Upper lobe of left lung (tissue), 6 donors: ENCODE results near the gene MIB2. TPM values are rescaled to one million over a fixed set of nuclear protein-coding genes. Genes with fewer than 3 reads are reported as not detected.

Experiments
- ATAC-seq, 2 donors: fragments of 200-7000 bp; cut with Tn5 transposase; one replicate each; pipeline ENCODE4 v1.9.1; 2022; ENCODE audit warnings: mild to moderate bottlenecking in 2 of 2, moderate library complexity in 2 of 2; ENCODE audit not compliant: low FRiP score in 2 of 2
- DNase-seq, 2 donors: peaks; one replicate each; pipeline ENCODE4 v3.0.0-alpha.2; 2019 to 2020
- H3K27ac ChIP-seq, 4 donors: fragments of 200-600 bp; sonication (generic); one replicate each; pipeline ENCODE4 v1.5.1; 2016 to 2019
- H3K27me3 ChIP-seq, 4 donors: fragments of 200-600 bp; sonication (generic); one replicate each; pipeline ENCODE4 v1.5.1; 2017 to 2019
- H3K36me3 ChIP-seq, 4 donors: fragments of 200-600 bp; sonication (generic); one replicate each; pipeline ENCODE4 v1.5.1; 2016 to 2019
- H3K4me1 ChIP-seq, 4 donors: fragments of 200-600 bp; sonication (generic); one replicate each; pipeline ENCODE4 v1.5.1; 2018 to 2019
- H3K4me3 ChIP-seq, 4 donors: fragments of 200-600 bp; sonication (generic); one replicate each; pipeline ENCODE4 v1.5.1; 2017 to 2019; ENCODE audit warnings: mild to moderate bottlenecking in 2 of 4, moderate library complexity in 1 of 4
- H3K9me3 ChIP-seq, 4 donors: fragments of 200-600 bp; sonication (generic); one replicate each; pipeline ENCODE4 v1.5.1; 2018 to 2019
- CTCF ChIP-seq, 6 experiments: fragments of 450-650 bp in 4 of 6; fragments of 200-600 bp in 2 of 6; sonication (generic) in 2 of 6; IDR thresholded peaks; one replicate each; pipeline ENCODE4 v1.5.1; 2016 to 2019; ENCODE audit warnings: antibody characterized with exemption in 6 of 6
- EP300 ChIP-seq, 4 donors: sonication (generic); formaldehyde crosslinking; IDR thresholded peaks; one replicate each; pipeline ENCODE4 v1.5.1; 2017; ENCODE audit warnings: antibody characterized with exemption in 4 of 4, control low read depth in 2 of 4
- POLR2A ChIP-seq, 4 donors: fragments of 450-650 bp; IDR thresholded peaks; one replicate each; pipeline ENCODE4 v1.5.1; 2016 to 2017; ENCODE audit warnings: antibody characterized with exemption in 4 of 4, mild to moderate bottlenecking in 2 of 4
- POLR2AphosphoS5 ChIP-seq, 2 donors: sonication (generic); formaldehyde crosslinking; IDR thresholded peaks; one replicate each; pipeline ENCODE4 v1.5.1; 2017; ENCODE audit warnings: antibody characterized with exemption in 2 of 2
- WGBS, 2 donors: methylation state at CpG; one replicate each; pipeline ENCODE4 v1.1.5; 2017 to 2018; 5-methylcytosine and 5-hydroxymethylcytosine counted together
- total RNA-seq, 6 donors: library from RNA; depleted of rRNA in 4 of 6; stranded (reverse); fragments of >200 nt in 4 of 6; gene quantifications; one replicate each; pipeline versions ENCODE4 v1.1.0 to v1.2.1, GENCODE V29; 2016 to 2021
- donor health status: DM: no; HTN: no; CAD: no; lungs with moderate emphysema.
- donor health status: DM: no; HTN: yes; CAD: no; lungs with severe emphysema.

The MIB2 gene
- total RNA-seq: 100 to 1,000 TPM in 3 of 6 donors, 10 to 100 TPM in 3; 52.7 to 284 (median 84.7) TPM

GRCh38 chr1:1615256-1616044 is at the start of gene MIB2:
Gene MIB2 (plus strand): TSS chr1:1615500. CDS start chr1:1623453, 7,953 bp downstream.
- no peaks in the 10 kb centered on the region for H3K9me3 ChIP-seq
- H3K4me3 ChIP-seq: peak within 1 kb of the TSS; percentile 92 to 100 (median 96)
- peak; percentile 95 to 97 for ATAC-seq
- H3K27me3 ChIP-seq: no peaks in the 10 kb centered on the region
- peak within 1 kb of the TSS; percentile 99 to 100 (median 100) for H3K27ac ChIP-seq
- peak in 3 of 6 experiments; percentile 39 to 52 (median 39) for TF ChIP-seq CTCF (IDR thresholded peaks at IDR 0.05)
- peak in 3 of 4 donors; percentile 65 to 91 (median 83) for TF ChIP-seq POLR2A (IDR thresholded peaks at IDR 0.05)
- peak; percentile 76 to 91 for TF ChIP-seq POLR2AphosphoS5 (IDR thresholded peaks at IDR 0.05)
- peak in 1 of 4 donors; percentile 64 for TF ChIP-seq EP300 (IDR thresholded peaks at IDR 0.05)
- 0% methylated on average over 24 to 45 of the region's 107 CpGs for WGBS, 2 donors
- H3K4me1 ChIP-seq: peaks cover 30 to 55% (median 42%) of the 10 kb centered on the region in 4 donors
- peaks cover 0 to 14% (median 6%) of the 10 kb centered on the region in 4 donors for H3K36me3 ChIP-seq
- DNase-seq: peak; percentile 97 to 100

DNA sequence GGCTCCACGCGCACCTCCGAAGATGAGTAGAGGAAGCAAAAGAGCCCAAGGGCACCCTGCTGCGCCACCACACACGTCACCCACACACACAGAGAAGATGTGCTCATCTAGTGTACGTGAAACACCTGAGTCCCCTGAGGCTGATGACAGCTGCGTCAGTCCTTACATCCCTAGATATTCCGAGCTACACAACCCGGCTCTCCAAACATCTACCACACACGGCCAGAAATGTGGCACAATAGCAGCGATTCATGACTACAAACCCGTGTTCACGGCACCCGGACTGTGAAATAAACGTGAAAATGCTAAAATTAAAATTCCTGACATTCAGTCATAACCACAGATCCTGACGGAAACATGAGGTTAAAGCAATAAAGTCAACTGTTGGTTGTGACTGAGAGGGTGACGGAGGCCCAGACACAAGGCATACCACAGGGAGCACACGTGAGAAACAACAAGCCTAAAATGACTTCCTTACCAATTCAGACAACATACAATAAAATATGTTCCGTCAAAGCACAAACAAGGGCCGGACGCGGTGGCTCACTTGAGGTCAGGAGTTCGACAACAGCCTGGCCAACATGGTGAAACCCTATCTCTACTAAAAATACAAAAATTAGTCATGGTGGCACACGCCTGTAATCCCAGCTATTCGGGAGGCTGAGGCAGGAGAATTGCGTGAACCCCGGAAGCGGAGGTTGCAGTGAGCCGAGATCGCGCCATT is 48.0 kb upstream of the MIB2 start:
- ATAC-seq (no peak), DNase-seq (no peak)
- Histone ChIP-seq H3K27ac (no peak overlapping the region), H3K36me3 (peaks cover 10 to 54% (median 26%) of the 10 kb centered on the region in 4 donors), H3K9me3 (no peaks in the 10 kb centered on the region), H3K27me3 (no peaks in the 10 kb centered on the region), H3K4me3 (no peak overlapping the region), H3K4me1 (peaks cover 19 to 66% (median 27%) of the 10 kb centered on the region in 4 donors)
- TF ChIP-seq POLR2AphosphoS5 (IDR thresholded peaks at IDR 0.05): no peak
- no peak for TF ChIP-seq POLR2A (IDR thresholded peaks at IDR 0.05)
- no peak for TF ChIP-seq CTCF (IDR thresholded peaks at IDR 0.05)
- no peak for TF ChIP-seq EP300 (IDR thresholded peaks at IDR 0.05)
- 91% methylated on average over 31 of the region's 31 CpGs for WGBS, 2 donors

DNA sequence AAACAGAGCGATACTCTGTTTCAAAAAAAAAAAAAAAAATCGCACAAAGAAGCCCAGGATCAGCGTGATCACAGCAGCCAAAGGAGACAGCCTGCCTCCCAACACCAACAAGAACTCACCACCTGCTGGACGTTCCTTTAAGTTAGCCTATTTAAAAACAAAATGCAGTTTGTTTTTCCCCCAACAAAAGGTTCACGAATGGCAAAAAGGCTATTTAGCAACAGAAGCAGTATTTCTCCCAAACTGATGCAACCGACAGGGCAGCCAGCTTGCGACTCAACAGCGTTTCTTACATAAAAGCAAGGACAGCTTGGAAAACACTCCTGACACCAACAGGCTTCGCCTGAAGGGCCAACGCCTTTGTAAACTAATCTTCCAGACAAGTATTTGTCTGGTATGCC is 47.4 kb upstream of the MIB2 start:
- DNase-seq: no peak
- ATAC-seq: no peak
- no peak for TF ChIP-seq POLR2AphosphoS5 (IDR thresholded peaks at IDR 0.05)
- no peak for TF ChIP-seq CTCF (IDR thresholded peaks at IDR 0.05)
- TF ChIP-seq POLR2A (IDR thresholded peaks at IDR 0.05): no peak
- TF ChIP-seq EP300 (IDR thresholded peaks at IDR 0.05): no peak
- H3K9me3 ChIP-seq: no peaks in the 10 kb centered on the region
- no peak overlapping the region for H3K4me3 ChIP-seq
- H3K27me3 ChIP-seq: no peaks in the 10 kb centered on the region
- peaks cover 24 to 66% (median 32%) of the 10 kb centered on the region in 4 donors for H3K4me1 ChIP-seq
- H3K27ac ChIP-seq: peak overlapping the region in 1 of 4 donors; percentile 31
- peaks cover 10 to 48% (median 20%) of the 10 kb centered on the region in 4 donors for H3K36me3 ChIP-seq
- 71 to 72% methylated on average over 10 of the region's 10 CpGs for WGBS, 2 donors

GRCh38 chr1:1569341-1569740 is 46.0 kb upstream of the MIB2 start:
- DNase-seq: no peak
- Histone ChIP-seq H3K27me3 (no peaks in the 10 kb centered on the region), H3K36me3 (peaks cover 2 to 33% (median 8%) of the 10 kb centered on the region in 4 donors), H3K9me3 (no peaks in the 10 kb centered on the region), H3K4me1 (peaks cover 31 to 74% (median 39%) of the 10 kb centered on the region in 4 donors), H3K4me3 (no peak overlapping the region), H3K27ac (no peak overlapping the region)
- ATAC-seq: no peak
- 76 to 82% methylated on average over 6 to 7 of the region's 7 CpGs for WGBS, 2 donors
- no peak for TF ChIP-seq EP300 (IDR thresholded peaks at IDR 0.05)
- no peak for TF ChIP-seq POLR2AphosphoS5 (IDR thresholded peaks at IDR 0.05)
- no peak for TF ChIP-seq POLR2A (IDR thresholded peaks at IDR 0.05)
- TF ChIP-seq CTCF (IDR thresholded peaks at IDR 0.05): no peak
